Measurements from ENCODE around the gene PGM2.

Gene PGM2

DNA sequence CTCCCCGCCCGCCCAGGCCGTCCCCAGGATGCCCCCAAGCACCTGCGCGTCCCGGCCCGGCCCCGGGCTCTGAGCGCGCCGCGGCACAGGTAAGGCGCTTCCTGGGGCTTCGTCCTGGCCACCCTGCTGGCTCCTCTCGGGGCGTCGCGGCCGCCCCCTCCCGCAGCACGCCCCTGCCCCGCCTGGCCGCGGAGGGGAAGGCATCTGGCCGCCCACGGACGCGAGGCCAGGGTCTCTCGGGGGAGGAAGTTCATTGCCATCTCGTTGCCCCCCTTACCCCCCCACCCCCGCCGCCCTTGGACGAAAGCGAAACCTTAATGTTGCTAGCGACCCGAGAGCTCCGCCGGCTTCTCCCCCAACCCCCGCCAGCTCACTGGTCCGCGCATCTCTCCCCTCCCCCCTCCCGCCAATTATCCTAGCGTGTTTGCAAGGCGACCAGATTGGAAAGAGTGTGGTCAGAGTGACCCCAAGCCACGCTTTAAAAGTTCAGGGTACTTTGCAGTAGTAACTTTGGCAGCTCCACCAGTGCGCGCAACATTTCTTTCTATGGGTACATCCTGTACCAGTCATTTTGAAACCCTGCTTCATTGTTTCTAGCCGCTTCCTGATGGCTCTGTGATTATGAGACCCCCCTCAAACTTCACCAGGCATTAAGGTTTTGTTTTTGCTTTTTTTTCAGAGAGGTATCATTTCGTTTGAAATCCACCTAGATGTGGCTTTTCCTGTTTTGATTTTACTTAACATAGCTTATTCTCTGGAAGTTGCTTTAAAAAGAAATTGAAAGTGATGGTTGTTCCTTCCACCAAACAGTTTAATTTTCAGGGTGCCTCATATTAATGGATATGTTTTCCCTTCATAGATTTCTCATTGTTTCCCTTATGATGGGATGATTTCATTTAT is 65.0 kb downstream of the PGM2 start:
- H2AFZ ChIP-seq (ENCODE audit: low read length) = peak overlapping the region; percentile 93
- no peak overlapping the region for H3K27ac ChIP-seq (replicated peaks; ENCODE audit: low read length)
- no peak overlapping the region for H2BK12ac ChIP-seq (ENCODE audit: low read length)
- DNase-seq (ENCODE audit: low spot score) = peak; percentile 24
- no peak overlapping the region for H3K14ac ChIP-seq (ENCODE audit: low read length)
- H3K23ac ChIP-seq (ENCODE audit: low read depth, low read length, poor library complexity) = no peak overlapping the region
- WGBS, 2 donors (ENCODE audit: extremely low coverage in 2 of 2, insufficient read length in 2 of 2, insufficient replicate concordance in 1 of 2) = no CpG with 5 or more reads among the region's 49 CpGs
- H3K79me1 ChIP-seq (ENCODE audit: low read depth, low read length) = no peaks in the 10 kb centered on the region
- peak overlapping the region; percentile 48 to 78 for H3K4me3 ChIP-seq (ENCODE audit: low read length in 2 of 2)
- H2BK15ac ChIP-seq (ENCODE audit: low read length) = no peak overlapping the region
- H3K4me2 ChIP-seq (ENCODE audit: insufficient read depth, low read length, poor library complexity, severe bottlenecking) = peak overlapping the region; percentile 97
- H3K9ac ChIP-seq (ENCODE audit: low read depth, low read length, poor library complexity) = peak overlapping the region; percentile 79
- no peak overlapping the region for H3K4ac ChIP-seq (ENCODE audit: low read length)
- H2AK5ac ChIP-seq (ENCODE audit: low read depth, low read length) = peak overlapping the region; percentile 23
- no peak overlapping the region for H4K91ac ChIP-seq (ENCODE audit: low read depth, low read length, poor library complexity)
- H2BK5ac ChIP-seq (ENCODE audit: low read length) = no peak overlapping the region
- H3K4me1 ChIP-seq (ENCODE audit: control insufficient read depth in 2 of 2, insufficient read depth in 1 of 2, low read depth in 1 of 2, low read length in 2 of 2) = peaks cover 5 to 9% of the 10 kb centered on the region in 2 donors
- H3K27me3 ChIP-seq (ENCODE audit: control insufficient read depth in 3 of 3, insufficient read depth in 3 of 3, low read depth in 1 of 3, low read length in 3 of 3) = peaks cover 9 to 89% (median 44%) of the 10 kb centered on the region in 3 experiments
- H2BK120ac ChIP-seq (ENCODE audit: low read depth, low read length) = no peak overlapping the region
- H3K18ac ChIP-seq (ENCODE audit: low read length) = peak overlapping the region; percentile 60
- no peaks in the 10 kb centered on the region for H3K9me3 ChIP-seq (replicated peaks in 1 of 2; ENCODE audit: control insufficient read depth in 2 of 2, insufficient read depth in 1 of 2, low read depth in 1 of 2, low read length in 2 of 2)
- no peaks in the 10 kb centered on the region for H3K36me3 ChIP-seq (replicated peaks in 1 of 2; ENCODE audit: control insufficient read depth in 2 of 2, insufficient read depth in 2 of 2, low read length in 2 of 2)
- no peak overlapping the region for H4K8ac ChIP-seq (ENCODE audit: low read depth, low read length)

DNA sequence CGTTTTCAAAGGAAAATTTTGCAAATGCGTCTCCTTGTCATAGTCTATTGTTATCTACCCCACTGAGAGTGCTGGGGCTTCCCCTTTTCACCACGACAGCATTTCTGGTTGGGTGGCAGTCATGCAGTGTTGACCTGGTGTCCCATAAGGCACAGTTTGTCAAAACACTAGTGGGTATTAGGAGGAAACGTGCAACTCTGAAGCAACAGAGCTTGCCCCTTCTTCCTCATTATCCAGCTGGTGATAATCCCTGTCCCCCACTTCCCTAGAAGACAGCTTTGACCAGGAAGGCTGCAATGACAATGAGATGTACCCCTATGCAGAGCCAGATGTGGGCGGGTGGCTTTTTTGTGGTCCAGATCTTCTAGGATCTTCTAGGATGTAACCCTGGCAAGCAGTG is 66.2 kb downstream of the PGM2 start:
- Histone ChIP-seq H3K79me1 (ENCODE audit: low read depth, low read length) (no peaks in the 10 kb centered on the region), H4K91ac (ENCODE audit: low read depth, low read length, poor library complexity) (no peak overlapping the region), H3K23ac (ENCODE audit: low read depth, low read length, poor library complexity) (no peak overlapping the region), H3K18ac (ENCODE audit: low read length) (no peak overlapping the region), H3K4me1 (ENCODE audit: control insufficient read depth in 2 of 2, insufficient read depth in 1 of 2, low read depth in 1 of 2, low read length in 2 of 2) (peaks cover 5 to 9% of the 10 kb centered on the region in 2 donors), H3K36me3 (replicated peaks in 1 of 2; ENCODE audit: control insufficient read depth in 2 of 2, insufficient read depth in 2 of 2, low read length in 2 of 2) (no peaks in the 10 kb centered on the region), H3K27me3 (ENCODE audit: control insufficient read depth in 3 of 3, insufficient read depth in 3 of 3, low read depth in 1 of 3, low read length in 3 of 3) (peaks cover 9 to 92% (median 41%) of the 10 kb centered on the region in 3 experiments), H3K4me2 (ENCODE audit: insufficient read depth, low read length, poor library complexity, severe bottlenecking) (no peak overlapping the region), H3K27ac (replicated peaks; ENCODE audit: low read length) (no peak overlapping the region), H2BK120ac (ENCODE audit: low read depth, low read length) (no peak overlapping the region), H2BK15ac (ENCODE audit: low read length) (no peak overlapping the region), H2AFZ (ENCODE audit: low read length) (no peak overlapping the region), H2BK5ac (ENCODE audit: low read length) (no peak overlapping the region), H4K8ac (ENCODE audit: low read depth, low read length) (no peak overlapping the region), H3K9me3 (replicated peaks in 1 of 2; ENCODE audit: control insufficient read depth in 2 of 2, insufficient read depth in 1 of 2, low read depth in 1 of 2, low read length in 2 of 2) (no peaks in the 10 kb centered on the region), H2AK5ac (ENCODE audit: low read depth, low read length) (no peak overlapping the region), H2BK12ac (ENCODE audit: low read length) (no peak overlapping the region), H3K9ac (ENCODE audit: low read depth, low read length, poor library complexity) (no peak overlapping the region), H3K4ac (ENCODE audit: low read length) (no peak overlapping the region), H3K14ac (ENCODE audit: low read length) (no peak overlapping the region), H3K4me3 (ENCODE audit: low read length in 2 of 2) (no peak overlapping the region)
- DNase-seq (ENCODE audit: low spot score) = no peak
- WGBS, 2 donors (ENCODE audit: extremely low coverage in 2 of 2, insufficient read length in 2 of 2, insufficient replicate concordance in 1 of 2) = no CpG with 5 or more reads among the region's 5 CpGs

DNA sequence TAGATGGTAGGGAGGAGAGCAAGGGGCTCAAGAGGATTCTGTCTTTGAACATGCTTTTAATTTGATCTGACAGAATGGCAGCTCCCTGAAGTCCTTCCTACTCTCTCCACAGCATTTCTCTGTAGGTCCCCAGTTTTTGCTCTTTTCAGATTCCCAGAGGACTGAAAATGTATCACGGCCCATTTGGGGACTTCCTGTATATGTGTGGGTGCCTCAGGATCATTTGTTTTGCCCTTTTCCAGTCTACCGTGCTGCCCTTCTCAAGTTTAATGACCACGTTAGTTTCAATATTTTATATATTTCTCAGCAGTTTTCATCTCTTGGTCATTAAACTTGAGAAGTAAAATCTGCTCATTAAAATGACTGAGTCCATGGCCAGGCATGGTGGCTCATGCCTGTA is 66.7 kb downstream of the PGM2 start:
- H3K4ac ChIP-seq (ENCODE audit: low read length) = no peak overlapping the region
- no peak overlapping the region for H4K91ac ChIP-seq (ENCODE audit: low read depth, low read length, poor library complexity)
- no peak overlapping the region for H3K4me2 ChIP-seq (ENCODE audit: insufficient read depth, low read length, poor library complexity, severe bottlenecking)
- H3K9ac ChIP-seq (ENCODE audit: low read depth, low read length, poor library complexity) = no peak overlapping the region
- H2BK5ac ChIP-seq (ENCODE audit: low read length) = no peak overlapping the region
- no CpG with 5 or more reads among the region's 3 CpGs for WGBS, 2 donors (ENCODE audit: extremely low coverage in 2 of 2, insufficient read length in 2 of 2, insufficient replicate concordance in 1 of 2)
- H3K23ac ChIP-seq (ENCODE audit: low read depth, low read length, poor library complexity) = no peak overlapping the region
- no peak overlapping the region for H3K4me3 ChIP-seq (ENCODE audit: low read length in 2 of 2)
- no peak overlapping the region for H2AFZ ChIP-seq (ENCODE audit: low read length)
- no peak overlapping the region for H3K27ac ChIP-seq (replicated peaks; ENCODE audit: low read length)
- no peak overlapping the region for H4K8ac ChIP-seq (ENCODE audit: low read depth, low read length)
- no peak overlapping the region for H2BK120ac ChIP-seq (ENCODE audit: low read depth, low read length)
- no peaks in the 10 kb centered on the region for H3K79me1 ChIP-seq (ENCODE audit: low read depth, low read length)
- no peak overlapping the region for H3K14ac ChIP-seq (ENCODE audit: low read length)
- no peak overlapping the region for H3K18ac ChIP-seq (ENCODE audit: low read length)
- H2BK15ac ChIP-seq (ENCODE audit: low read length) = no peak overlapping the region
- H2BK12ac ChIP-seq (ENCODE audit: low read length) = no peak overlapping the region
- H3K9me3 ChIP-seq (replicated peaks in 1 of 2; ENCODE audit: control insufficient read depth in 2 of 2, insufficient read depth in 1 of 2, low read depth in 1 of 2, low read length in 2 of 2) = no peaks in the 10 kb centered on the region
- H3K36me3 ChIP-seq (replicated peaks in 1 of 2; ENCODE audit: control insufficient read depth in 2 of 2, insufficient read depth in 2 of 2, low read length in 2 of 2) = no peaks in the 10 kb centered on the region
- peaks cover 5 to 9% of the 10 kb centered on the region in 2 donors for H3K4me1 ChIP-seq (ENCODE audit: control insufficient read depth in 2 of 2, insufficient read depth in 1 of 2, low read depth in 1 of 2, low read length in 2 of 2)
- H2AK5ac ChIP-seq (ENCODE audit: low read depth, low read length) = no peak overlapping the region
- DNase-seq (ENCODE audit: low spot score) = no peak
- H3K27me3 ChIP-seq (ENCODE audit: control insufficient read depth in 3 of 3, insufficient read depth in 3 of 3, low read depth in 1 of 3, low read length in 3 of 3) = peaks cover 9 to 91% (median 39%) of the 10 kb centered on the region in 3 experiments

DNA sequence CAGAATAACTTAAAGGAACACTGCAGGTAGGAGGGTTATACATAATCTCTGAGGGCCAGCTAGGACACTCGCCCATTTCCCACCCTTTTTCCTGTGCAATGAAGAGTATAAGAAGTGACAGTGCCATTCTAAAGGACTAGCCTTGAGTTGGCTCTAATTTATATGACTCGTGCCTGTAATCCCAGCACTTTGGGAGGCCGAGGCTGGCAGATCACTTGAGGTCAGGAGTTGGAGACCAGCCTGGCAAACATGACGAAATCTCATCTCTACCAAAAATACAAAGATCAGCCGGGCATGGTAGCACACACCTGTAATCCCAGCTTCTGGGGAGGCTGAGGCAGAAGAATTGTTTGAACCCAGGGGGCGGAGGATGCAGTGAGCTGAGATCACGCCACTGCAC is 68.8 kb downstream of the PGM2 start:
- no peak overlapping the region for H3K4ac ChIP-seq (ENCODE audit: low read length)
- H2AFZ ChIP-seq (ENCODE audit: low read length) = no peak overlapping the region
- no peaks in the 10 kb centered on the region for H3K79me1 ChIP-seq (ENCODE audit: low read depth, low read length)
- H3K36me3 ChIP-seq (replicated peaks in 1 of 2; ENCODE audit: control insufficient read depth in 2 of 2, insufficient read depth in 2 of 2, low read length in 2 of 2) = no peaks in the 10 kb centered on the region
- no peak overlapping the region for H2BK120ac ChIP-seq (ENCODE audit: low read depth, low read length)
- H3K18ac ChIP-seq (ENCODE audit: low read length) = no peak overlapping the region
- H4K8ac ChIP-seq (ENCODE audit: low read depth, low read length) = no peak overlapping the region
- H3K14ac ChIP-seq (ENCODE audit: low read length) = no peak overlapping the region
- H2BK15ac ChIP-seq (ENCODE audit: low read length) = no peak overlapping the region
- no peaks in the 10 kb centered on the region for H3K9me3 ChIP-seq (replicated peaks in 1 of 2; ENCODE audit: control insufficient read depth in 2 of 2, insufficient read depth in 1 of 2, low read depth in 1 of 2, low read length in 2 of 2)
- H3K23ac ChIP-seq (ENCODE audit: low read depth, low read length, poor library complexity) = no peak overlapping the region
- H3K4me2 ChIP-seq (ENCODE audit: insufficient read depth, low read length, poor library complexity, severe bottlenecking) = no peak overlapping the region
- no CpG with 5 or more reads among the region's 7 CpGs for WGBS, 2 donors (ENCODE audit: extremely low coverage in 2 of 2, insufficient read length in 2 of 2, insufficient replicate concordance in 1 of 2)
- H2AK5ac ChIP-seq (ENCODE audit: low read depth, low read length) = no peak overlapping the region
- H3K27me3 ChIP-seq (ENCODE audit: control insufficient read depth in 3 of 3, insufficient read depth in 3 of 3, low read depth in 1 of 3, low read length in 3 of 3) = peaks cover 5 to 78% (median 24%) of the 10 kb centered on the region in 3 experiments
- H3K9ac ChIP-seq (ENCODE audit: low read depth, low read length, poor library complexity) = no peak overlapping the region
- H2BK12ac ChIP-seq (ENCODE audit: low read length) = no peak overlapping the region
- H4K91ac ChIP-seq (ENCODE audit: low read depth, low read length, poor library complexity) = no peak overlapping the region
- DNase-seq (ENCODE audit: low spot score) = no peak
- H3K4me1 ChIP-seq (ENCODE audit: control insufficient read depth in 2 of 2, insufficient read depth in 1 of 2, low read depth in 1 of 2, low read length in 2 of 2) = peaks cover 2 to 5% of the 10 kb centered on the region in 2 donors
- no peak overlapping the region for H3K27ac ChIP-seq (replicated peaks; ENCODE audit: low read length)
- H3K4me3 ChIP-seq (ENCODE audit: low read length in 2 of 2) = no peak overlapping the region
- H2BK5ac ChIP-seq (ENCODE audit: low read length) = no peak overlapping the region

Data from neuronal stem cell (in vitro differentiated cells).